K562 (cell line): ENCODE measurements around the gene TMSB15C.
"Not testable (repeated sequence)": the region's sequence is repeated elsewhere in the genome, so short reads cannot be mapped to it uniquely, and the experiment has no call there.

Experiments used
- ATF7 ChIP-seq: fragments of 450-650 bp; IDR thresholded peaks from 2 replicates; pipeline ENCODE4 v1.7.1; 2014; ENCODE audit warnings: mild to moderate bottlenecking, moderate library complexity
- BCL6 ChIP-seq: fragments of 250-450 bp; sonication (Bioruptor Pico); IDR thresholded peaks from 2 replicates; pipeline ENCODE4 v1.4.0; 2020
- GABPA ChIP-seq: fragments of 200-800 bp; sonication (Bioruptor generic); conservative IDR thresholded peaks from 2 replicates; pipeline ENCODE4 v1.6.1; 2016; ENCODE audit warnings: low read depth, missing genetic modification characterization, missing compliant biosample characterization
- NR2F6 ChIP-seq: fragments of 450-650 bp; formaldehyde crosslinking; IDR thresholded peaks from 2 replicates; pipeline ENCODE4 v1.4.0; 2020; ENCODE audit warnings: mild to moderate bottlenecking
- POLR2A ChIP-seq: fragments of 450-650 bp; conservative IDR thresholded peaks from 2 replicates; pipeline ENCODE4 v1.6.1; 2016
- POLR2AphosphoS5 ChIP-seq: IDR thresholded peaks from 2 replicates; pipeline ENCODE4 v1.6.1; 2011; ENCODE audit warnings: mild to moderate bottlenecking, low read depth, low read length, moderate library complexity; ENCODE audit not compliant: control insufficient read depth, insufficient read depth
- SRF ChIP-seq, 2 experiments: fragments of 250-450, 450-650 bp in 1 of 2; sonication (Bioruptor Pico) in 1 of 2; sonication (generic) in 1 of 2; formaldehyde crosslinking; IDR thresholded peaks; 2 replicates each; pipeline versions ENCODE4 v1.5.0 to v1.5.1; 2020 to 2022; ENCODE audit warnings: mild to moderate bottlenecking in 1 of 2, missing genetic modification reagents in 1 of 2
- ZNF165 ChIP-seq: fragments of 250-450 bp; sonication (Bioruptor Pico); IDR thresholded peaks from 2 replicates; pipeline ENCODE4 v1.4.0; 2020; ENCODE audit warnings: borderline replicate concordance

- TF ChIP-seq BCL6 (CRISPR knock-in tag); ZNF165 (CRISPR knock-in tag); POLR2A; ATF7; POLR2AphosphoS5; NR2F6 (CRISPR knock-in tag); GABPA (tag); SRF (CRISPR knock-in tag; IDR thresholded peaks at IDR 0.05): not testable (repeated sequence)
Observed at GRCh38 chrX:104075778-104076445, at the start of gene TMSB15C.
